Putamen (tissue), 1 donor: ENCODE measurements around the gene BEST4.
"Not testable (repeated sequence)": the region's sequence is repeated elsewhere in the genome, so short reads cannot be mapped to it uniquely, and the experiment has no call there.

ENCODE experiments used
- DNase-seq: peaks from one replicate; pipeline ENCODE4 v3.0.0-alpha.2; 2016; ENCODE audit warnings: low spot score

Gene BEST4

GRCh38 chr1:44788120-44788860 lies at the start of gene BEST4:
Gene BEST4, minus strand, starts transcription at chr1:44788170. Its CDS starts 465 bp downstream, at chr1:44787705.
- DNase-seq = no peak

GRCh38 chr1:44835738-44836675 lies 48.0 kb upstream of the BEST4 start:
- DNase-seq = peak; percentile 59

- no peak for DNase-seq
These were observed 46.4 kb upstream of the BEST4 start for GRCh38 chr1:44834328-44834727.

GRCh38 chr1:44832056-44832705 lies 44.2 kb upstream of the BEST4 start:
- DNase-seq = no peak

- DNase-seq = no peak
These were observed 43.5 kb upstream of the BEST4 start for GRCh38 chr1:44831516-44831915.

GRCh38 chr1:44830900-44831304 lies 42.9 kb upstream of the BEST4 start:
- DNase-seq = no peak

DNA sequence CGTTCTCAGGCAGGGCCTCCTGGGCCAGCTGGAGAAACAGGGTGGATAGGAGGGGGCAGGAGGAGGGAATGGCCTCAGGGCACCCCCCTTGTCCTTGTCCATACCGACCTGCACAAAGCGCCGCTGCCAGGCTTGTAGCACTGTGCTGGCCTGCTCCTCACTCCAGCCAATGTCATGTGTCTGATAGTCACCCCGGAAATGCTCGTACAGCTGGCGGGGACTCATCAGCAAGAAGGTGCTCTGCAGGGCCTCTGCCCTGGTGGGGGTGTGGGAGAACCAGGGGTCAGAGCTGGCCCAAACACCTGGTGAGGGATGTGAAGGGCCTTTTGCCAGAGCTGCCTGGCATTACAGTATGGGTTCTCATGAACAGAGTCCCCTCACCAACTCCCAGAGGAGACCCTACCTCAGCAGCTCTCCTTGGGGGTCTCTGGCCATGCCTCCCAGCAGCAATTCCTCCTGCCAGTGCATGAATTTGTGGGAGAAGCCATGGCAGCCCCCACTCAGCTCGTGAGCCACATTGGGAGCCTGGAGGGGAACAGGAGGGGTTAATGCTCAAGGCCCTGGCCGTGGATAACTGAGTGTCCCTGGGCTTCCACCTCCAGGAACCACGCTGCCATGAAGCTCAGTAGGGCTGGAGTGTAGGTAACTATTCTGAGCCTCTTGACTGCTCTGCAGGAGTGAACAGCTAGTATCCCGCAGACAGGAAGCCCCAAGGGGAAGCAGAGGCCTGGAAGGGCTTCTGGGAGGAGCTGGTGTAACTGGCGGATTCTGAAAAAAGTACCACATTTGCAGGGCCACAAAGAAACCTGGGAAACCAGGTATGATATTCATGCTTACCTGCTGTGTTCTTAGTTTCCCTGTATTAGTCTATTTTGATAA lies 41.8 kb upstream of the BEST4 start:
- DNase-seq = no peak

- DNase-seq = no peak
These were observed 41.0 kb upstream of the BEST4 start for GRCh38 chr1:44828841-44829440.

DNA sequence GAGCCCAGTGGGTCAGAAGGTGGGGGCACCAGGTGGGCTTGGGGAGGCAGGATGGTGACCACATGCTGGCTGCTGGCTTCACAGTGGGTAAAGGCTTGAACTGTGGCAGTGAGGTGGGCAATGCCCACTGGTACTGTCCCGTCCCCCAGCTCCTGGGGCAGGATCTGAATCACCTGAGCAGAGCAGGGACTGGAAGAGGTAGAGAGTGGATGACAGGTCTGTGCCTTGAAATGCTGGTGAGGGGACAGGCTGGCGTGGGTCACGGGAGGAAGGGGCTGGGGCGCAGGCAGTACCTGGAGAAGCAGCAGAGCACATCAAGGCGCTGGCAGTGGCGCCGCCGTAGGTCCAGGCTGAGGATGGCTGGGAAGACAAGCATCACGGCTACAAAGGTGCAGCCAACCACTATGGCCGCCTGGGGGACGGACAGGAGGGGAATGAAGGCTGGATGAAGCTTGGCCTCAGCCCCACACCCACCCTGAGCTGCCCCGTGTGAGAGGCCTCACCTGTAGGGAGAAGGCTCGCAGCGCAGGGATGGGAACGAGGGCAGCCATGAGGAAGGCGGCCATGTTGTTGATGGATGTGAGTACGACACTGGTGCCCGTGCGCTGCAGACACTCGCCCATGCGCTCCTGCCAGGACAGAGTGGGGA lies 40.2 kb upstream of the BEST4 start:
- no peak for DNase-seq

DNA sequence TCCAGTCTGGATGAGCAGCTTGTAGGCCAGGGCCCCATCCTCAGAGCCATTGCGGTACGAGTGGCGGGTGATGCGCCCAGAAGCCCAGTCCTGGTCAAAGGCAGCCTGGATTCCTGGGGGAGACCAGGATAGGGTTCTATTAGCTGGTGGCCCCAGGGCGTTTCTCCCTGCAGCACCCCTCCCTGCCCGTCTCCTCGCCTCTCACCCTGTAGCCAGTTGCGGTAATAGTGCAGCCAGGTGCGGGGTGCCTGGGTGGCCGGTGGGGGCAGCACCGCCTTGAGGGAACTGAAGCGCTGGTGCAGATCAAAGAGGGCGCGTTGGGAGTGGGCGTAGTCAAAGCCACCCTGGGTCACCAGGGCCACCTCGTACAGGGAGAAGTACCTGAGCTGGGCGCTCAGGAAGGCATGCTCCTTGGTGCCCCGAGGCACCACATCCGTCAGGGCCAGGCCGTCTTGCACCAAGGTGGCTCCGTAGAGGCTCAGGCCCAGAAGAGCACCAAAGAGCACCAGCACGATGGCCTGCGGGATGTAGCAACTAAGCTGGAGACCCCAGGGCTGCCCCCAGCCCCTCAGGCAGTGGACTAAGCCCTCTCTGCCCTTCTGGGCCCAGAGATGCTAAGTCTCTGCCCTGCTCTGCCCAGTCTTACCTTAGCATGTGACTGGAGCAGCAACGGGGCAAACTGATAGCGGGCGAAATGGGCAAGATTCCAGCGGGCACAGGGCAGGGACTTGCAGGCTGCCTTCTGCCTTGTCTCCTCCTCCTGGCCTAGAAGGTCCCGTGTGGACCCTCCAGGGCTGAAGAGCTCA lies 39.4 kb upstream of the BEST4 start:
- no peak for DNase-seq

- DNase-seq = peak; percentile 35
These were observed 38.6 kb upstream of the BEST4 start for GRCh38 chr1:44826375-44827196.

GRCh38 chr1:44824392-44824791 lies 36.4 kb upstream of the BEST4 start:
- DNase-seq = not testable (repeated sequence)

DNA sequence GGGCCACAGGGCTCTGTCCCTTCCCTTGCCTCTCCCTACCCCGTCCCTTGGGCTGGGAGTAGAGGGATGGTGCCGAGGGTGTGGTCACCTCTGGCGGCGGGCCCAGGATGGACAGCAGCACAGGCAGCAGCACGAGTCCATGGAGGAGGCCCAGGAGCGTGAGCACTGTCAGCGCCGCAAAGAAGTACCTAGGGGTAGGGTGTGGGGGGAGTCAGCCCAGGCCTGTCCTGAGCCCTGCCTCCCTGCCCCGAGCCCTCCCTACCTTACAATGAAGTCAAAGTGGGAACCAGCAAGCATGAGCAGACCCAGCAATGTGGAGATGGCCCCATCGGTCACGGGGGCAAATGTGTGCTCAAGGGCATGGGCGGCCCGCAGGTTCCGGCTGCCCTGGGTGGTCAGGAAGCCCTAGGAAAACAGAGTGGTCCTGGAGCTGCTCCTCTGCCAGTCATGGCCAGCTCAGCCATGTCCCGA lies 35.0 kb upstream of the BEST4 start:
- DNase-seq = no peak

DNA sequence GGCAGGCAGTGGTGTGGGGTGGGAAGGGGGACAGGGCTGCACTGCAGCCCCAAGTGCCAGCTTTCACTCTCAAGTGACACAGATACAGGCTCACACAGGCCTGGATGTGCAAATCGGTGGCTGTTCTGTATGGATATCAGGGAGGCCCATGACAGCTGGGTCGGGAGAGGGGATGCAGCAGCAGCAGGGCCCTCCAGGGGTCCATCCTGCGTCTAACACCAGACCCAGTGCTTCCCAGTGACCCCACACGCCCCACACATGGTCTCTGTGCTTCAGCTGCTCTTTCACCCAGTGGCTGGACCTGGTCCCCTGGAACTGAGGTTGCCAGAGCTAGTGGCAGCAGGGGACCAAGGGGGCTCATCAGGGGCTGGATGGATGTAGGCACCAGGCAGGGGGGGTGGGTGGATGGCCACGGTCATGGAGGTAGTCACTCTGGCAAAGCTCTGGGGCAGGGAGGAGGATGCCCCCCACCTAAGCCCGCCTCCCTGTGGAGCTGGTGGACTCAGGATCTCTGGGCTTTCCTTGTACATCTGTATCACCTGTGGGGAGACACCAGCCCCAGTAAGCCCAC lies 34.2 kb upstream of the BEST4 start:
- no peak for DNase-seq

- DNase-seq = no peak
These were observed 33.3 kb upstream of the BEST4 start for GRCh38 chr1:44821240-44821715.

DNA sequence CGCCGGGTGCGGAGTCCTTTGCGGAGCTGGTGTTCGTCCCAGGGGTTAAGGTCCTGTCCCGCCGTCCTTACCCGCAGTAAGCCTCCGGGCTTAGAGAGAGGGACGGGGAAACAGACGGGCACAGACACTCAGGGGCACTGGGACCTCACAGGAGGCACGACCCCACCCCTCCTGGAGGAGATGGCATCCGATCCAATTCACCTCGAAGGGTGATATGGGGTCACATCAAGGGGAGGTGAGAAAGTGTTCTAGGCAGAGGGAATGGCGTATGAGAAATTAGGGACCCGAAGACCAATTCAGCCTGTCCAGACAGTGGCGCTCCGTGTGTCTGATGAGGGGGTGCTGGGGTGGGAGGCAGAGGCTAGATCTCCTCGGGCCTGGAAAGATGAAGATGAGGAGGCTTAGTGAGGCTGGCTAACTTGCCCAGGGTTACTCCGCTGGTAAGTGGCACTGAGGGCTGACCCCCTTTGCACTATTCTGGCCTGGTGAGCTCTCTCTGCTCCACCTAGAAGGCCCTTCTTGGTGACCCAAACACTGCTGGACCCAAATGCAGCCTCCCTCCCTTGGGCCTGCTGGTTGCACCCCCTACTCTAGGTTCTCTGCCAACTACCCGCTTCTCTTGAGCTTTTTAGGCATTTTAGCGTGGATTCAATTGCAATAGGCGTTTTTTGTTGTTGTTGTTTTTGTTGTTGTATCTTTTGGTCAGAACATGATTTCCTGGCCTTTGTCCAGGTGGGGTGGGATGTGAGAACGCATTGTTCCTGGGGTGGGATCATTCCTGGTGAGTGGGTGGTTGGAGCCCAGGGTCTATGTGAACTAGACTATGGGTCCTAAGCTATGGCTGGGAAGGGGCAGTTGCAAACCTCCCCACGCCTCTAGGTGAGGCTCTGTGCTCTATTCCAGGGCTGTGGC lies 32.6 kb upstream of the BEST4 start:
- DNase-seq = no peak
